GM13976 (cell line): ENCODE measurements around the gene SMYD3.

Source experiments
- DNase-seq: peaks from one replicate; pipeline ENCODE4 v3.0.0; 2012; ENCODE audit warnings: low spot score
- CTCF ChIP-seq: IDR thresholded peaks from 2 replicates; pipeline ENCODE4 v1.5.1; 2012; ENCODE audit warnings: borderline replicate concordance, mild to moderate bottlenecking; ENCODE audit not compliant: insufficient read depth; ENCODE audit errors: extremely low read depth, missing control alignments, control extremely low read depth
- in situ Hi-C: fragments of 300-500 bp; cut with MboI; formaldehyde crosslinking; loops from one replicate; pipeline ENCODE4 v1.12.0; 2022; ENCODE audit warnings: low sequenced_read_pairs, mixed read lengths, inconsistent platforms; ENCODE audit not compliant: unreplicated experiment

SMYD3 gene

GRCh38 chr1:245704341-245704740 is 802.7 kb downstream of the SMYD3 start:
- in situ Hi-C loops = no loop called here
- no peak for DNase-seq
- TF ChIP-seq CTCF = no peak

- in situ Hi-C loops = no loop called here
- DNase-seq = no peak
- TF ChIP-seq CTCF = no peak
These were observed 804.7 kb downstream of the SMYD3 start for GRCh38 chr1:245702346-245702745.

GRCh38 chr1:245701631-245702030 is 805.4 kb downstream of the SMYD3 start:
- DNase-seq = no peak
- in situ Hi-C loops = no loop called here
- no peak for TF ChIP-seq CTCF

- in situ Hi-C loops = no loop called here
- DNase-seq = no peak
- TF ChIP-seq CTCF = no peak
These were observed 806.4 kb downstream of the SMYD3 start for GRCh38 chr1:245700631-245701030.
